H9 (cell line): ENCODE measurements around the gene ROBO1. TPM values are rescaled to one million over a fixed set of nuclear protein-coding genes. Genes with fewer than 3 reads are reported as not detected.

Experiments used
- DNase-seq: peaks from one replicate; pipeline ENCODE4 v3.0.0-alpha.2; 2017
- H2AFZ ChIP-seq: one replicate; pipeline ENCODE4 v1.6.1; 2013; ENCODE audit warnings: mild to moderate bottlenecking, low read length, control low read depth, moderate library complexity
- H2AK5ac ChIP-seq: 2 replicates; pipeline ENCODE4 v1.6.1; 2013; ENCODE audit warnings: low read length, control low read depth, mixed read lengths; ENCODE audit not compliant: insufficient read length
- H2BK120ac ChIP-seq: one replicate; pipeline ENCODE4 v1.6.1; 2013; ENCODE audit warnings: low read depth, mild to moderate bottlenecking, low read length, control low read depth, inconsistent platforms; ENCODE audit not compliant: poor library complexity, severe bottlenecking
- H2BK12ac ChIP-seq: 2 replicates; pipeline ENCODE4 v1.6.1; 2013; ENCODE audit warnings: low read length, control low read depth, mixed read lengths, low read depth; ENCODE audit not compliant: insufficient read length
- H2BK15ac ChIP-seq: 2 replicates; pipeline ENCODE4 v1.6.1; 2013; ENCODE audit warnings: low read depth, low read length, control low read depth
- H2BK20ac ChIP-seq: one replicate; pipeline ENCODE4 v1.6.1; 2013; ENCODE audit warnings: low read depth, mild to moderate bottlenecking, low read length, control low read depth, inconsistent platforms; ENCODE audit not compliant: poor library complexity, severe bottlenecking
- H2BK5ac ChIP-seq: 2 replicates; pipeline ENCODE4 v1.6.1; 2013; ENCODE audit warnings: low read length, control low read depth, mixed read lengths; ENCODE audit not compliant: insufficient read length
- H3K14ac ChIP-seq: 2 replicates; pipeline ENCODE4 v1.6.1; 2013; ENCODE audit warnings: low read length, control low read depth; ENCODE audit not compliant: insufficient read depth
- H3K18ac ChIP-seq: 2 replicates; pipeline ENCODE4 v1.6.1; 2013; ENCODE audit warnings: low read depth, mild to moderate bottlenecking, mixed read lengths, low read length, control low read depth; ENCODE audit not compliant: insufficient read length
- H3K23ac ChIP-seq: 2 replicates; pipeline ENCODE4 v1.6.1; 2013; ENCODE audit warnings: low read length, control low read depth, mixed read lengths, low read depth; ENCODE audit not compliant: insufficient read length
- H3K23me2 ChIP-seq: 2 replicates; pipeline ENCODE4 v1.6.1; 2013; ENCODE audit warnings: low read depth, mild to moderate bottlenecking, mixed read lengths, low read length, control low read depth; ENCODE audit not compliant: insufficient read length, poor library complexity, severe bottlenecking
- H3K27ac ChIP-seq: 2 replicates; pipeline ENCODE4 v1.5.1; 2013; ENCODE audit warnings: low read length, control low read depth, mixed read lengths, low read depth; ENCODE audit not compliant: insufficient read length
- H3K27me3 ChIP-seq: 2 replicates; pipeline ENCODE4 v1.6.1; 2013; ENCODE audit warnings: low read length, control low read depth, inconsistent platforms; ENCODE audit not compliant: insufficient read depth
- H3K4ac ChIP-seq: 2 replicates; pipeline ENCODE4 v1.6.1; 2013; ENCODE audit warnings: low read depth, mild to moderate bottlenecking, control low read depth, inconsistent platforms, low read length, moderate library complexity
- H3K4me1 ChIP-seq: 2 replicates; pipeline ENCODE4 v1.6.1; 2013; ENCODE audit warnings: low read length, control low read depth, inconsistent platforms; ENCODE audit not compliant: insufficient read depth
- H3K4me2 ChIP-seq: 2 replicates; pipeline ENCODE4 v1.6.1; 2013; ENCODE audit warnings: low read length, control low read depth, mixed read lengths; ENCODE audit not compliant: insufficient read length, insufficient read depth
- H3K56ac ChIP-seq: 2 replicates; pipeline ENCODE4 v1.6.1; 2013; ENCODE audit warnings: low read depth, mild to moderate bottlenecking, mixed read lengths, low read length, control low read depth; ENCODE audit not compliant: insufficient read length
- H3K79me1 ChIP-seq: 2 replicates; pipeline ENCODE4 v1.6.1; 2013; ENCODE audit warnings: low read depth, mild to moderate bottlenecking, moderate library complexity, low read length, control low read depth, inconsistent platforms; ENCODE audit not compliant: insufficient read depth, poor library complexity, severe bottlenecking
- H3K79me2 ChIP-seq: 2 replicates; pipeline ENCODE4 v1.6.1; 2013; ENCODE audit warnings: low read length, control low read depth, inconsistent platforms; ENCODE audit not compliant: insufficient read depth
- H3K9ac ChIP-seq: 2 replicates; pipeline ENCODE4 v1.6.1; 2013; ENCODE audit warnings: low read length, control low read depth, mixed read lengths; ENCODE audit not compliant: insufficient read length; ENCODE audit errors: extremely low read depth
- H3K9me3 ChIP-seq: one replicate; pipeline ENCODE4 v1.6.1; 2013; ENCODE audit warnings: low read depth, low read length, inconsistent platforms; ENCODE audit not compliant: control insufficient read depth
- H3T11ph ChIP-seq: one replicate; pipeline ENCODE4 v1.6.1; 2013; ENCODE audit warnings: mild to moderate bottlenecking, low read length, control low read depth, inconsistent platforms
- H4K20me1 ChIP-seq: one replicate; pipeline ENCODE4 v1.6.1; 2013; ENCODE audit not compliant: control insufficient read depth, insufficient read length, insufficient read depth
- H4K5ac ChIP-seq: 2 replicates; pipeline ENCODE4 v1.6.1; 2013; ENCODE audit warnings: low read depth, mild to moderate bottlenecking, mixed read lengths, low read length, control low read depth; ENCODE audit not compliant: insufficient read length
- H4K8ac ChIP-seq: replicated peaks from 2 replicates; pipeline ENCODE4 v1.6.1; 2013; ENCODE audit warnings: low read length, control low read depth, mixed read lengths, low read depth; ENCODE audit not compliant: insufficient read length
- H4K91ac ChIP-seq: 2 replicates; pipeline ENCODE4 v1.6.1; 2013; ENCODE audit warnings: low read depth, mild to moderate bottlenecking, moderate library complexity, mixed read lengths, low read length, control low read depth; ENCODE audit not compliant: insufficient read length
- H3K27ac Mint-ChIP-seq, 3 experiments: 2 replicates in 2 of 3; 3 replicates in 1 of 3; pipeline ENCODE4 v1.8.0; 2020 to 2021; ENCODE audit warnings: mixed read lengths in 3 of 3, mild to moderate bottlenecking in 1 of 3, moderate library complexity in 1 of 3
- H3K27me3 Mint-ChIP-seq: 2 replicates; pipeline ENCODE4 v1.8.0; 2021; ENCODE audit warnings: low read depth, mild to moderate bottlenecking, moderate library complexity, mixed read lengths
- H3K36me3 Mint-ChIP-seq, 3 experiments: 2 replicates in 2 of 3; 3 replicates in 1 of 3; pipeline ENCODE4 v1.8.0; 2020 to 2021; ENCODE audit warnings: low read depth in 3 of 3, mixed read lengths in 3 of 3; ENCODE audit not compliant: insufficient read depth in 1 of 3
- H3K4me1 Mint-ChIP-seq, 2 experiments: 2 replicates each; pipeline ENCODE4 v1.8.0; 2020; ENCODE audit warnings: mixed read lengths in 2 of 2
- H3K4me3 Mint-ChIP-seq, 2 experiments: 2 replicates in 1 of 2; 3 replicates in 1 of 2; pipeline ENCODE4 v1.8.0; 2020 to 2021; ENCODE audit warnings: mild to moderate bottlenecking in 2 of 2, mixed read lengths in 2 of 2, moderate library complexity in 1 of 2
- H3K9me3 Mint-ChIP-seq, 2 experiments: 2 replicates in 1 of 2; 3 replicates in 1 of 2; pipeline ENCODE4 v1.8.0; 2020; ENCODE audit warnings: mild to moderate bottlenecking in 2 of 2, mixed read lengths in 2 of 2, moderate library complexity in 1 of 2
- CTCF ChIP-seq: fragments of 200-600 bp; sonication (generic); conservative IDR thresholded peaks from 3 replicates; pipeline ENCODE4 v1.8.0; 2021; ENCODE audit warnings: antibody characterized with exemption, mild to moderate bottlenecking
- WGBS: extraction: QIAGEN DNeasy Blood & Tissue Kit; methylation state at CpG from one replicate; pipeline ENCODE4 v1.1.7; 2013; ENCODE audit warnings: missing lambda C conversion rate, low lambda C conversion rate, mixed read lengths; ENCODE audit not compliant: insufficient read length; ENCODE audit errors: extremely low coverage; 5-methylcytosine and 5-hydroxymethylcytosine counted together
- total RNA-seq: library from RNA; stranded (reverse); gene quantifications from 2 replicates; pipeline ENCODE4 v1.2.1, GENCODE V29; 2021

The ROBO1 gene
- total RNA-seq, 1 experiment from 2014 or later, result 62.7 TPM

GRCh38 chr3:78907367-78907766, 860.4 kb downstream of the ROBO1 start:
- no peaks in the 10 kb centered on the region for H3K4me1 ChIP-seq
- H3K56ac ChIP-seq, result no peak overlapping the region
- no peak overlapping the region for H2AFZ ChIP-seq
- H3K27ac ChIP-seq, result no peak overlapping the region
- no peak overlapping the region for H2BK12ac ChIP-seq
- H3K18ac ChIP-seq, result no peak overlapping the region
- no peak for TF ChIP-seq CTCF
- no peak overlapping the region for H4K5ac ChIP-seq
- H3K27me3 Mint-ChIP-seq, result no peaks in the 10 kb centered on the region
- H3K36me3 Mint-ChIP-seq, result peaks cover 0 to 4% (median 0%) of the 10 kb centered on the region in 3 experiments; a peak in 1 of 7 replicates
- no peaks in the 10 kb centered on the region for H3K27me3 ChIP-seq
- H3K79me2 ChIP-seq, result peaks cover 3% of the 10 kb centered on the region; the same call in 1 of the 2 replicates
- H4K91ac ChIP-seq, result no peak overlapping the region
- no CpG with 5 or more reads among the region's 2 CpGs for WGBS
- no peaks in the 10 kb centered on the region for H3K23me2 ChIP-seq
- H3K4ac ChIP-seq, result no peak overlapping the region
- no peaks in the 10 kb centered on the region for H3K9me3 ChIP-seq
- no peak overlapping the region for H3K14ac ChIP-seq
- H3K4me2 ChIP-seq, result no peak overlapping the region
- H2BK5ac ChIP-seq, result no peak overlapping the region
- no peak overlapping the region for H2BK120ac ChIP-seq
- H3K4me1 Mint-ChIP-seq, result peaks cover 7 to 9% of the 10 kb centered on the region in 2 experiments
- peaks cover 3% of the 10 kb centered on the region for H3K79me1 ChIP-seq
- no peak overlapping the region for H2AK5ac ChIP-seq
- H3K23ac ChIP-seq, result no peak overlapping the region
- H3K9ac ChIP-seq, result no peak overlapping the region
- no peak overlapping the region for H3K27ac Mint-ChIP-seq
- no peak overlapping the region for H4K8ac ChIP-seq
- H2BK20ac ChIP-seq, result no peak overlapping the region
- H3K4me3 Mint-ChIP-seq, result no peak overlapping the region
- H4K20me1 ChIP-seq, result no peaks in the 10 kb centered on the region
- H3K9me3 Mint-ChIP-seq, result no peaks in the 10 kb centered on the region
- no peak for DNase-seq
- no peak overlapping the region for H2BK15ac ChIP-seq
- H3T11ph ChIP-seq, result no peak overlapping the region
